Measurements from ENCODE around the gene UCP1.
"Not testable (repeated sequence)": the region's sequence is repeated elsewhere in the genome, so short reads cannot be mapped to it uniquely, and the experiment has no call there.

UCP1 gene

DNA sequence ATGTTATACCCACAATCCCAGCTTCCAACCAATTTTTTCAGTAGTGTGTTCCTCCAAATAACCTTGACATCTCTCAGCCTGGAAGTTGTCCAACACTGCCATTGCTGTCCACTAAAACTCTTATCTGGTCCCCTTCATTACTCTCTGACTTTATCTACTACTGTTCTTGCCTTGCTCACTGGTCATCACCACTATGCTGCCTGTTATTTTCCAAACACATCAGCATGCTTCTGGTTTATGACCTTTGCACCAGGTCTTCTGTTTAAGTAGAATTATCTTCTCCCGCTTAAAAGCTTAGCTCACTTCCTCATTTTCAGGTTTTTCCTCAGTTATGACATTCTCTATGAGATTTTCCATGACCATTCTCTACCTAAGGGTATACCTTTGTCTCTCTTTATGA, 39.3 kb downstream of the UCP1 start:
- no peak overlapping the region for H3K4me2 ChIP-seq
- no peak overlapping the region for H3K4me3 ChIP-seq (IDR thresholded peaks at IDR 0.05; ENCODE audit: insufficient read depth, low read depth, low read length)
- H3K36me3 ChIP-seq (ENCODE audit: insufficient read depth) = no peaks in the 10 kb centered on the region
- TF ChIP-seq, protein P1, sequence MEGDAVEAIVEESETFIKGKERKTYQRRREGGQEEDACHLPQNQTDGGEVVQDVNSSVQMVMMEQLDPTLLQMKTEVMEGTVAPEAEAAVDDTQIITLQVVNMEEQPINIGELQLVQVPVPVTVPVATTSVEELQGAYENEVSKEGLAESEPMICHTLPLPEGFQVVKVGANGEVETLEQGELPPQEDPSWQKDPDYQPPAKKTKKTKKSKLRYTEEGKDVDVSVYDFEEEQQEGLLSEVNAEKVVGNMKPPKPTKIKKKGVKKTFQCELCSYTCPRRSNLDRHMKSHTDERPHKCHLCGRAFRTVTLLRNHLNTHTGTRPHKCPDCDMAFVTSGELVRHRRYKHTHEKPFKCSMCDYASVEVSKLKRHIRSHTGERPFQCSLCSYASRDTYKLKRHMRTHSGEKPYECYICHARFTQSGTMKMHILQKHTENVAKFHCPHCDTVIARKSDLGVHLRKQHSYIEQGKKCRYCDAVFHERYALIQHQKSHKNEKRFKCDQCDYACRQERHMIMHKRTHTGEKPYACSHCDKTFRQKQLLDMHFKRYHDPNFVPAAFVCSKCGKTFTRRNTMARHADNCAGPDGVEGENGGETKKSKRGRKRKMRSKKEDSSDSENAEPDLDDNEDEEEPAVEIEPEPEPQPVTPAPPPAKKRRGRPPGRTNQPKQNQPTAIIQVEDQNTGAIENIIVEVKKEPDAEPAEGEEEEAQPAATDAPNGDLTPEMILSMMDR (conservative IDR thresholded peaks at IDR 0.05; ENCODE audit: low read depth, low read length) = no peak
- H3K27me3 ChIP-seq (ENCODE audit: insufficient read depth, low read depth) = no peaks in the 10 kb centered on the region
- H3K4me1 ChIP-seq (ENCODE audit: low read depth, poor library complexity, severe bottlenecking) = peaks cover 7% of the 10 kb centered on the region
- no peaks in the 10 kb centered on the region; the same call in 1 of the 2 replicates for H3K79me2 ChIP-seq (ENCODE audit: insufficient read depth, low read depth)
- no peaks in the 10 kb centered on the region for H4K20me1 ChIP-seq (ENCODE audit: insufficient read depth)
- H2AFZ ChIP-seq (ENCODE audit: low read depth) = no peak overlapping the region
- no peak overlapping the region for H3K27ac ChIP-seq
- H3K9ac ChIP-seq = no peak overlapping the region

DNA sequence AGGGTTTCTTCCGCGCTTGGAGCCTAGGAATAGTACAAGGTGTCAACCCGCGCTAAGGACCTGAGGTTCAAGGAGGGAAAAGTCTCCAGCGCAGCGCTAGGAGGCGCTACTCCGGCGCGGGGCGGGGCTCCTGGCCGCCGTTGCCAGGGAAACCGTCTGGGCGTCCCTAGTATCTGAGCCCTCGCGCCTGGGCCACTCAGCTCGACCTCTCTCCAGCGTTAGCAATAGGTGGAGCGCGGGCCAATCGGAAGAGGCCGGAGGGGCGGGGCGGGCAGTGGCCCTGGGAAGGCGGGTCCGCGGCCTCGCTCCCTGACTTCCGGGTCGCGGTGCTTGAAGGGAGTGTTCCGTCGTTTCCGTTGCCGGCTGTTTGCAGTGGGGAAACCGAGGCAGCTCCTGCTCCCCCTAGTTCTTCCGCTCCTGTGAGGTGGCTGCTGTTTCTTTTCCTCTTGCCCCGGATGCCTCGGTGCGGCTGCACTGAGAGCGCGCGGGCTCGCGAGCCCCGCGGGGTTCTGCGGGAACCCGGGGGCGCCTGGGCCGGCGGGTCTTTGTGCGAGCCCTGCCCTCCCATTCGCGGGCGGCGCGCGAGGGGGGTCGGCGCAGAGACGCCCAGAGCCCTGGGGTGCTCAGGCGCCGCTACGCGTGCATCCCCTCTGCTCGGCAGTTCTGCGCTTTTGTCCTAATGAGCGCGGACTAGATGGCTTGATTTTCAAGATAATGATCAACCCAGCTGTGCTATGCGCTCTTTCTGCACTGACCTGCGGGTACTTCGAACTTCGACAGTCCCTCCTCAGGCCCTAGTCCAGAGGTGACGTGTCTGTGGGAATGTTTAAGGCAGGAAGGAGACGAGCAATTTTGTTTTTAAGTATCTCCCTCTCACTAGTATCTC, 44.7 kb downstream of the UCP1 start, which contains the start of gene ELMOD2:
ELMOD2 (plus strand) TSS at position 312 of the 886 bp plus-strand sequence. CDS start 1,261 bp downstream, outside the sequence.
- peak within 1 kb of the TSS; percentile 59 for H3K4me3 ChIP-seq (IDR thresholded peaks at IDR 0.05; ENCODE audit: insufficient read depth, low read depth, low read length)
- peaks cover 11% of the 10 kb centered on the region for H3K4me1 ChIP-seq (ENCODE audit: low read depth, poor library complexity, severe bottlenecking)
- peak within 1 kb of the TSS; percentile 85 for H3K4me2 ChIP-seq
- no peaks in the 10 kb centered on the region; the same call in 1 of the 2 replicates for H3K79me2 ChIP-seq (ENCODE audit: insufficient read depth, low read depth)
- no peaks in the 10 kb centered on the region for H3K36me3 ChIP-seq (ENCODE audit: insufficient read depth)
- peak within 1 kb of the TSS; percentile 89 for H2AFZ ChIP-seq (ENCODE audit: low read depth)
- TF ChIP-seq, protein P1 (conservative IDR thresholded peaks at IDR 0.05; ENCODE audit: low read depth, low read length) = peak; percentile 92
- H3K27me3 ChIP-seq (ENCODE audit: insufficient read depth, low read depth) = no peaks in the 10 kb centered on the region
- H3K9ac ChIP-seq = peak within 1 kb of the TSS; percentile 63
- peak within 1 kb of the TSS; percentile 14; the same call in 1 of the 2 replicates for H3K27ac ChIP-seq
- no peaks in the 10 kb centered on the region for H4K20me1 ChIP-seq (ENCODE audit: insufficient read depth)

DNA sequence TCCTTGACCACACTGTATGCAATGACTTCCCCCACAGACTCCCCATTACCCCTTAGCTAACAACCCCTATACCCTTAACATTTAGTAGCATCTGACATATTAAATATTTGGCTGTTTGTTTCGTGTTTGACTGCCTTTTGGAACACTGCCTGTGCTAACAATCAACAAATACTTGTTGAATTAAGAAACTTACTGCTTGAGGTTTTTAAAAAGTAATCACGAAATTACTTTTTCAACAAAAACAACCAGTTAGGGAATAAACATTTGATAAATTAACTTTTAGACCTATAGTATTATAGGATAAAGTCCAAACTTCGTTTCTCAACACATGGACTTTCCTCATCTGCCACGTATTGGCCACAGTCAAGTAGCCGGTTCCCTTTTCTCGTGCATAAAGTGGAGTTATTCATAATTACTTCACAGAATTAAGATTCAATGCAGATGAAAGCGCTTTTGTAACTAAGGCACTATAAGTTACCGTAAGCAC, 45.3 kb downstream of the UCP1 start:
- Histone ChIP-seq H3K27ac (no peak overlapping the region), H3K9ac (no peak overlapping the region), H4K20me1 (ENCODE audit: insufficient read depth) (no peaks in the 10 kb centered on the region), H3K4me1 (ENCODE audit: low read depth, poor library complexity, severe bottlenecking) (peaks cover 11% of the 10 kb centered on the region), H3K36me3 (ENCODE audit: insufficient read depth) (no peaks in the 10 kb centered on the region), H3K4me3 (IDR thresholded peaks at IDR 0.05; ENCODE audit: insufficient read depth, low read depth, low read length) (no peak overlapping the region), H3K27me3 (ENCODE audit: insufficient read depth, low read depth) (no peaks in the 10 kb centered on the region), H2AFZ (ENCODE audit: low read depth) (peak overlapping the region; percentile 80), H3K79me2 (ENCODE audit: insufficient read depth, low read depth) (no peaks in the 10 kb centered on the region; the same call in 1 of the 2 replicates), H3K4me2 (peak overlapping the region; percentile 37; the same call in 1 of the 2 replicates)
- TF ChIP-seq, protein P1 (conservative IDR thresholded peaks at IDR 0.05; ENCODE audit: low read depth, low read length) = no peak

DNA sequence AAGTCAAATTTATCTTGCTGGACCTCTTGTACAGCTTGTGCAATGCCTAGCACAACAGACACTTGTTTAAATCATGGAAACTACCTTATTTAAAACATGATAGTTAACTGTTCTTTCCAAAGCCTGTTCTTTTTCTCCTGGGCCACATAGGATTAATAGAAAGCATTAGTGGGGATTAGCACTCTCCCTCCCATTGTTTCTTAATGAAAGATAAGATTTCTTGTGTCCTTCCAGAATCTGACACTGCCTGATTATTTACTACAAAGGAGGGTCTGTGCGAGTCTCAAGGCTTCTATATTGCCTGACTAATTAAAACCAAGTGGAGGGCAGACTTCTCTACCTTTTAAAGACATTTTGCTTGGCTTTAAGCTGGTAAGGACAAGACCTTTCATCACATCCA, 53.3 kb downstream of the UCP1 start:
- H3K27me3 ChIP-seq (ENCODE audit: insufficient read depth, low read depth) = no peaks in the 10 kb centered on the region
- H3K4me3 ChIP-seq (IDR thresholded peaks at IDR 0.05; ENCODE audit: insufficient read depth, low read depth, low read length) = no peak overlapping the region
- H3K27ac ChIP-seq = no peak overlapping the region
- no peak overlapping the region for H3K9ac ChIP-seq
- no peaks in the 10 kb centered on the region for H3K4me1 ChIP-seq (ENCODE audit: low read depth, poor library complexity, severe bottlenecking)
- TF ChIP-seq, protein P1 (conservative IDR thresholded peaks at IDR 0.05; ENCODE audit: low read depth, low read length) = no peak
- H3K36me3 ChIP-seq (ENCODE audit: insufficient read depth) = no peaks in the 10 kb centered on the region
- H3K79me2 ChIP-seq (ENCODE audit: insufficient read depth, low read depth) = no peaks in the 10 kb centered on the region
- no peak overlapping the region for H3K4me2 ChIP-seq
- H2AFZ ChIP-seq (ENCODE audit: low read depth) = no peak overlapping the region
- H4K20me1 ChIP-seq (ENCODE audit: insufficient read depth) = no peaks in the 10 kb centered on the region

DNA sequence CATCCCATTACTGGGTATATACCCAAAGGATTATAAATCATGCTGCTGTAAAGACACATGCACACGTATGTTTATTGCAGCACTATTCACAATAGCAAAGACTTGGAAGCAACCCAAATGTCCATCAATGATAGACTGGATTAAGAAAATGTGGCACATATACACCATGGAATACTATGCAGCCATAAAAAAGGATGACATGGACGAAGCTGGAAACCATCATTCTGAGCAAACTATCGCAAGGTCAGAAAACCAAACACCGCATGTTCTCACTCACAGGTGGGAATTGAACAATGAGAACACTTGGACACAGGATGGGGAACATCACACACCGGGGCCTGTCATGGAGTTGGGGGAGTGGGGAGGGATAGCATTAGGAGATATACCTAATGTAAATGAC, 55.0 kb downstream of the UCP1 start:
- H3K4me2 ChIP-seq; H3K4me1 ChIP-seq (ENCODE audit: low read depth, poor library complexity, severe bottlenecking); H3K36me3 ChIP-seq (ENCODE audit: insufficient read depth); H3K79me2 ChIP-seq (ENCODE audit: insufficient read depth, low read depth); H4K20me1 ChIP-seq (ENCODE audit: insufficient read depth); H3K9ac ChIP-seq; H3K27me3 ChIP-seq (ENCODE audit: insufficient read depth, low read depth); H3K27ac ChIP-seq; H2AFZ ChIP-seq (ENCODE audit: low read depth); H3K4me3 ChIP-seq (IDR thresholded peaks at IDR 0.05; ENCODE audit: insufficient read depth, low read depth, low read length): not testable (repeated sequence)

Measured in KMS-11 (cell line).